ENCODE results near the gene LDLRAD4.

- TF ChIP-seq CTCF (IDR thresholded peaks at IDR 0.05) (no peak), POLR2A (IDR thresholded peaks at IDR 0.05) (no peak)
These were observed 466.0 kb downstream of the LDLRAD4 start for GRCh38 chr18:13684546-13684945.

Data from lower leg skin (tissue), 3 donors.